MM.1S (cell line): ENCODE data around the gene SLC29A3.

Source experiments
- EZH2 ChIP-seq: fragments of 300-600 bp; sonication (generic); optimal IDR thresholded peaks from 2 replicates; pipeline ENCODE3; 2017; ENCODE audit warnings: low read depth, mild to moderate bottlenecking, antibody characterized with exemption, low read length, mixed read lengths
- EZH2phosphoT487 ChIP-seq: fragments of 300-600 bp; sonication (generic); IDR thresholded peaks from 2 replicates; pipeline ENCODE4 v1.6.1; 2018; ENCODE audit warnings: antibody characterized with exemption, low read length
- TF ChIP-seq, protein P1 (sequence below): fragments of 300-600 bp; sonication (generic); IDR thresholded peaks from 2 replicates; pipeline ENCODE4 v1.5.1; 2016; ENCODE audit warnings: antibody characterized with exemption, low read length, mixed read lengths

GRCh38 chr10:71277914-71278665 is 41.0 kb upstream of the SLC29A3 start:
- TF ChIP-seq, protein P1, sequence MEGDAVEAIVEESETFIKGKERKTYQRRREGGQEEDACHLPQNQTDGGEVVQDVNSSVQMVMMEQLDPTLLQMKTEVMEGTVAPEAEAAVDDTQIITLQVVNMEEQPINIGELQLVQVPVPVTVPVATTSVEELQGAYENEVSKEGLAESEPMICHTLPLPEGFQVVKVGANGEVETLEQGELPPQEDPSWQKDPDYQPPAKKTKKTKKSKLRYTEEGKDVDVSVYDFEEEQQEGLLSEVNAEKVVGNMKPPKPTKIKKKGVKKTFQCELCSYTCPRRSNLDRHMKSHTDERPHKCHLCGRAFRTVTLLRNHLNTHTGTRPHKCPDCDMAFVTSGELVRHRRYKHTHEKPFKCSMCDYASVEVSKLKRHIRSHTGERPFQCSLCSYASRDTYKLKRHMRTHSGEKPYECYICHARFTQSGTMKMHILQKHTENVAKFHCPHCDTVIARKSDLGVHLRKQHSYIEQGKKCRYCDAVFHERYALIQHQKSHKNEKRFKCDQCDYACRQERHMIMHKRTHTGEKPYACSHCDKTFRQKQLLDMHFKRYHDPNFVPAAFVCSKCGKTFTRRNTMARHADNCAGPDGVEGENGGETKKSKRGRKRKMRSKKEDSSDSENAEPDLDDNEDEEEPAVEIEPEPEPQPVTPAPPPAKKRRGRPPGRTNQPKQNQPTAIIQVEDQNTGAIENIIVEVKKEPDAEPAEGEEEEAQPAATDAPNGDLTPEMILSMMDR: no peak
- TF ChIP-seq EZH2 (no peak), EZH2phosphoT487 (no peak)
